ENCODE results near the gene LCE3A. TPM values are rescaled to one million over a fixed set of nuclear protein-coding genes. Genes with fewer than 3 reads are reported as not detected.
"Not testable (repeated sequence)": the region's sequence is repeated elsewhere in the genome, so short reads cannot be mapped to it uniquely, and the experiment has no call there.

The LCE3A gene
- polyA plus RNA-seq, 1 experiment, result not detected

GRCh38 chr1:152580433-152580832 is 42.5 kb downstream of the LCE3A start, which contains the start of gene LCE3D:
Gene LCE3D, minus strand, starts transcription at chr1:152580516. Its CDS starts 580 bp downstream, at chr1:152579936.
- no peak within 1 kb of the TSS for H3K4me3 ChIP-seq (ENCODE audit: low read depth, low read length)
- no peaks in the 10 kb centered on the region for H3K27me3 ChIP-seq (ENCODE audit: control insufficient read depth, insufficient read depth, low read length)
- no peak for DNase-seq (ENCODE audit: low read depth, low spot score)
- TF ChIP-seq CTCF (IDR thresholded peaks at IDR 0.05; ENCODE audit: low read depth, low read length), result no peak
- ChIA-PET CTCF (no interaction called here), POLR2A (no interaction called here)
- no peak within 1 kb of the TSS for H3K27ac ChIP-seq (ENCODE audit: low read depth, low read length)
- H3K9me3 ChIP-seq (ENCODE audit: control insufficient read depth, insufficient read depth, low read length), result peaks cover 26% of the 10 kb centered on the region

GRCh38 chr1:152579526-152579925 is 43.4 kb downstream of the LCE3A start:
- H3K9me3 ChIP-seq (ENCODE audit: control insufficient read depth, insufficient read depth, low read length), result peaks cover 19% of the 10 kb centered on the region
- H3K27ac ChIP-seq (ENCODE audit: low read depth, low read length); CTCF ChIA-PET; H3K27me3 ChIP-seq (ENCODE audit: control insufficient read depth, insufficient read depth, low read length); H3K4me3 ChIP-seq (ENCODE audit: low read depth, low read length); POLR2A ChIA-PET; DNase-seq (ENCODE audit: low read depth, low spot score): not testable (repeated sequence)

GRCh38 chr1:152577168-152577567 is 45.7 kb downstream of the LCE3A start:
- no peak overlapping the region for H3K27ac ChIP-seq (ENCODE audit: low read depth, low read length)
- H3K27me3 ChIP-seq (ENCODE audit: control insufficient read depth, insufficient read depth, low read length), result no peaks in the 10 kb centered on the region
- CTCF ChIA-PET, result no interaction called here
- no peak overlapping the region for H3K4me3 ChIP-seq (ENCODE audit: low read depth, low read length)
- POLR2A ChIA-PET, result no interaction called here
- DNase-seq (ENCODE audit: low read depth, low spot score), result no peak
- TF ChIP-seq CTCF (IDR thresholded peaks at IDR 0.05; ENCODE audit: low read depth, low read length), result no peak
- H3K9me3 ChIP-seq (ENCODE audit: control insufficient read depth, insufficient read depth, low read length), result peaks cover 19% of the 10 kb centered on the region

Small RNA genes within 50 kb of the gene (small RNA-seq; reads per million reads assigned to genes)
- gene LCE3A (ENCODE audit: insufficient read length, low read depth), result not detected
- not detected for gene LCE3B (ENCODE audit: insufficient read length, low read depth)

Other genes with a start within 250 kb of the LCE3A start
- not detected in 2 replicates for gene CRNN, start 208.8 kb downstream of the LCE3A start, polyA plus RNA-seq (2011; rRNA removed)
- not detected in 2 replicates for gene LCE5A, start 112.3 kb downstream of the LCE3A start, polyA plus RNA-seq (2011; rRNA removed)
- not detected in 2 replicates for gene CRCT1, start 108.6 kb downstream of the LCE3A start, polyA plus RNA-seq (2011; rRNA removed)
- gene LCE3E, start 56.3 kb downstream of the LCE3A start, polyA plus RNA-seq (2011; rRNA removed), result not detected in 2 replicates
- not detected in 2 replicates for gene LCE3D, start 42.6 kb downstream of the LCE3A start, polyA plus RNA-seq (2011; rRNA removed)
- gene LCE3C, start 22.9 kb downstream of the LCE3A start, polyA plus RNA-seq (2011; rRNA removed), result not detected in 2 replicates
- not detected in 2 replicates for gene LCE3B, start 9.3 kb downstream of the LCE3A start, polyA plus RNA-seq (2011; rRNA removed)
- gene LCE2D, start 40.3 kb upstream of the LCE3A start, polyA plus RNA-seq (2011; rRNA removed), result not detected in 2 replicates
- not detected in 2 replicates for gene LCE2C, start 52.2 kb upstream of the LCE3A start, polyA plus RNA-seq (2011; rRNA removed)
- not detected in 2 replicates for gene LCE2B, start 63.0 kb upstream of the LCE3A start, polyA plus RNA-seq (2011; rRNA removed)
- not detected in 2 replicates for gene LCE2A, start 75.2 kb upstream of the LCE3A start, polyA plus RNA-seq (2011; rRNA removed)
- gene LCE4A, start 85.1 kb upstream of the LCE3A start, polyA plus RNA-seq (2011; rRNA removed), result not detected in 2 replicates
- not detected in 2 replicates for gene KPRP, start 134.9 kb upstream of the LCE3A start, polyA plus RNA-seq (2011; rRNA removed)
- gene LCE1F, start 152.0 kb upstream of the LCE3A start, polyA plus RNA-seq (2011; rRNA removed), result not detected in 2 replicates
- gene LCE1E, start 163.2 kb upstream of the LCE3A start, polyA plus RNA-seq (2011; rRNA removed), result not detected in 2 replicates
- not detected in 2 replicates for gene LCE1D, start 173.6 kb upstream of the LCE3A start, polyA plus RNA-seq (2011; rRNA removed)
- not detected in 2 replicates for gene LCE1C, start 183.5 kb upstream of the LCE3A start, polyA plus RNA-seq (2011; rRNA removed)
- gene LCE1B, start 188.9 kb upstream of the LCE3A start, polyA plus RNA-seq (2011; rRNA removed), result not detected in 2 replicates
- gene LCE1A, start 204.4 kb upstream of the LCE3A start, polyA plus RNA-seq (2011; rRNA removed), result not detected in 2 replicates
- gene LCE6A, start 219.8 kb upstream of the LCE3A start, polyA plus RNA-seq (2011; rRNA removed), result not detected in 2 replicates
- gene LCE7A, start 236.9 kb upstream of the LCE3A start, polyA plus RNA-seq (2011; rRNA removed), result not detected in 2 replicates

All from AG04450 (cell line).